Brain pericyte (primary cell): ENCODE results near the gene CALN1.
"Not testable (repeated sequence)": the region's sequence is repeated elsewhere in the genome, so short reads cannot be mapped to it uniquely, and the experiment has no call there.

Experiments
- DNase-seq: peaks from one replicate; pipeline ENCODE4 v3.0.0-alpha.2; 2012; ENCODE audit warnings: low read depth, low spot score

Gene CALN1

DNA sequence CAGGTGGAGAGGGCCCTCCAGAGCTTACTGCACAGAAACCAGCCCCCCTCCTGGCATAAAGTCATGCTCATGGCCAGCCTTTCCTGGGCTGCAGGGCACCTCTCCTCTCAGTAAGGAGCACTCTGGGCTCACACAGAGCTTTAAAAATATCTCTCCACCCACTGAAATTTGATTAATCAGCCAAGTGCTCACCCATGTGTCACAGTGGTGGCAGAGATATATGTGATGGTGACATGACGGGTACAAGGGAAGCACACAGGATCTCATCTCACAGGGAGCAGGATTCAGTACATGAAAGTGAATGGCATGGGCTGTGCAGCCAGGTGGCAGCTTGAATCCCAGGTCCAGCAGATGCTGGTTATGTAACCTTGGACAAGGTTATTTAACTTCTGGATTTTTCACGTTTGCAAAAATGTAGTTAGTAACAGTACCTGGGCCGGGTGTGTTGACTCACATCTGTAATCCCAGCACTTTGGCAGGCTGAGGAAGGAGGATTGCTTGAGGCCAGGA is 144.8 kb downstream of the CALN1 start:
- no peak for DNase-seq

DNA sequence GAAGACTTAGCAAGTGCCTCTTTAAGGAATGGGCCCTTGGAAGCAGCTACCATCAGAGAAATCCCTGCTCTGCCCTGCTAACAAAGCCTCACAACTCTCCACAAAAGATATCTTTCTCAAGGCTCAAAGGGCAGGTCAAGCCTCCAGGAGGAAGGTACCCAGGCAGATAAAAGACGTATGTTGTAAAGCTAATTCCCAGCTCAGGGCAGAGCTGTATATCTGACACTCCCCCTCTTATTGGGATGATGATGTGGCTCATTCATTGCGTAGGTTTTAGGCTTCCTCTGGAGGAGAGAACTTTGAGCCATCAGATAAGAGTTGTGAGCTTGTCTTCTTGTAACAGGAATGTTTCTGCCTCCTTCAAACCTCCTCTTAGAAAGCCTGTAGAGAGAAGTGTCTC is 145.4 kb downstream of the CALN1 start:
- no peak for DNase-seq

DNA sequence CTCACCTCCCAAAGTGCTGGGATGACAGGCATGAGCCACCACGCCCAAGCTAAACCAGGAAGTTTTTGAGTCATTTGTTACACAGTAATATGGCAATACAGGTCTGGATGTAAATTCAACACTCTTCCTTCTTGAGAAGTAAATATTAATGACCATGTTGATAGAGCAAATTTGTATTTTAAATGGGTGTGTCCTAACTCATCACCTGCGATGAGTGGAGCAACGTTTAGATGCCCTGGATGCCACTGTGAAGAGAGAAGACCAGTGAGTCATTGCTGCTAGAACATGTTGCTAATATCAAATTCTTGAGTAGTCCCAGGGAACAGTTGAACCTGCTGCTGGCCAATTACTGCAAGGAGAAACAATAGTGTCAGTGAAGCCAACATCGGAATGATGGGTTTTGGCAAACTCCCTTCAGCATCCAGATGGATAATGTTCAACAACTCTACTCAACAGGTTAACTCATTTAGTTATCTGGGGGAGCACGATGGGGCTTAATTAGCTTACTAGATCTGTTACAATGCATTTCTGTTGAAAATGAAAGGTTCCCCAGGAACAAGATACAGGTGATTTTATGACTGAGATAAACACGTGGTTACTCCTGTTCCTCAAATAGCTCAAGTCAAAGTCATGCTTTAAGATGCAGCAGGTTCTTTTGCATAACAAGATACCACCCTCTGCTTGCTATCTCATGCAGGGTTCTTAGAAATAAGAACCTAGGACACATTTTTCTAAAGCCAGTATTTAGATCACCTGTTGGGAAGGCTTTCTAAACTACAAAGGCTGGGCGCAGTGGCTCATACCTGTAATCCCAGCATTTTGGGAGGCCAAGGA is 146.8 kb downstream of the CALN1 start:
- DNase-seq, result no peak

DNA sequence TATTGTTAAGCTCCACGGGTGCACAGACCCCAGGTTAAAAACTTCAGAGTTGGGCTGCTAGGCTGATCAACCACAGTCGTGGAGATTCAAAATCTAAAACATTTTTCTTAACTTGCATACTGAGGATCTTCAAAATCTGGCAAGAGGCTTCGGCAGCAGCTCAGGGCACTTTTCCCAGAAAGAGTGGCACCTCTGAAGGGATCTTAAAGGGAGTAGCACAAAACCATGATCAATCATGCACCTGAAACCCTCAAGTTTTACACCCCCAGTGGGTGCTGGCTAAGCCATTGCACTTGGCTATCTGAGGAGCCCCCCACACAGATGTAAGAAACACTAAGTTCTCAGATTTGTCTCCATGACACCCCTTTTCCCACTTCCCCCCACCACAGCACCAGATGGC is 151.7 kb downstream of the CALN1 start:
- no peak for DNase-seq

- DNase-seq, result no peak
These were observed 154.1 kb downstream of the CALN1 start for GRCh38 chr7:72258074-72258473.

GRCh38 chr7:72254455-72254854 is 157.7 kb downstream of the CALN1 start:
- no peak for DNase-seq

DNA sequence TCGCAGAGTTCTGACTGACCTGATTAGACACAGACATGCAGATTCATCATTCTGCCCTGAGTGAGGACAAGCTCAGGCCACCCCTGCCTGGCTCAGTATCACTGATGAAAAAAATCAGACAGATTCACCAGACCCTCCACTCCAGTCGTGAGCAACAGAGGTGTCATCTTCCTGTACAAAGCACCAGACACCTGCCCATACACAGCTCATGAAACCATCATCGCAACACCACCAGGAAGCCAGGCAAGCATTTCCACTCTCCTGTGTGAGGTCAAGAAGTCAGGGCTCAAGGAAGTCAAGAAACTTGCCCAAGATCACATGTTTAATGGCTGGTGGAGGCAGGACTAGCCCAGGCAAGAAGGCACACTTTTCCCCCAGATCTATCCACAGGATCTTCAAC is 163.0 kb downstream of the CALN1 start:
- DNase-seq, result no peak

- no peak for DNase-seq
These were observed 167.2 kb downstream of the CALN1 start for GRCh38 chr7:72244826-72245398.

DNA sequence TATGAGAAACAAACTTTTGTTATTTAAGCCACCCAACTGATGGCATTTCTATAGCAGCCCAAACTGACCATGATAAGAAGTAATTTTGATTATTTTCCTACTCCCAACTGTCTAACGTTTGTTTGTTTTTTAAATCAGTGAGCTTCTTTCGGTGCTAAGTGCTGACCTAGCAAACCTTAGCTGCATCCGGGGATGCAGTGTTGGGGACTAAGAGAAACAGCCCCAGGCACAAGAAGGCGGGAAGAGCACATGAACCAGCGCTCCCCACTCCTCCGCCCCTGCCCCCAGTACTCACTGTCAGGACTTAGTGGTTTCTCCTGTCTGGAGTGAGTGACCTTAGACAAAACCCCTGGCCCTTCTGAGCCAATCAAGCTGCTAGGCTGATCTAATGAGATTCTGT is 168.8 kb downstream of the CALN1 start:
- no peak for DNase-seq

GRCh38 chr7:72235351-72235750 is 176.8 kb downstream of the CALN1 start:
- no peak for DNase-seq

DNA sequence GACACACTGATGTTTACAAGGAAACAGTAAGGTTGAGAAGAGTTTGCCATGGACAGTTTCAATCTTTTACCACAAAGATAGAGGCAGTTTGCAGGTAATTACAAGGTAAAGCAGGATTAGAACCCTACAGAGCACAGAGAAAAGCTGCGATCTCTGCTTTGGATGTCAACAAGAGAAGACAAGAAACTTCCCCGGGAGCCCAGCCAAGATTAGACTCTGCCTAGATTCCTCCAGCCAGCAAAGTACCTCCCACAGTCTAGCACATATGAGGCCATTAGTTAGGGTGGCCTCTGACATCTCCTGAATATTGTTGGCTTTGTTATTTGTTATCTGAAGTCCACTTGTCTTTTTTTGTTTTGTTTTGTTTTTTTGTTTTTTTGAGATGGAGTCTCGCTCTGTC is 178.1 kb downstream of the CALN1 start:
- no peak for DNase-seq

DNA sequence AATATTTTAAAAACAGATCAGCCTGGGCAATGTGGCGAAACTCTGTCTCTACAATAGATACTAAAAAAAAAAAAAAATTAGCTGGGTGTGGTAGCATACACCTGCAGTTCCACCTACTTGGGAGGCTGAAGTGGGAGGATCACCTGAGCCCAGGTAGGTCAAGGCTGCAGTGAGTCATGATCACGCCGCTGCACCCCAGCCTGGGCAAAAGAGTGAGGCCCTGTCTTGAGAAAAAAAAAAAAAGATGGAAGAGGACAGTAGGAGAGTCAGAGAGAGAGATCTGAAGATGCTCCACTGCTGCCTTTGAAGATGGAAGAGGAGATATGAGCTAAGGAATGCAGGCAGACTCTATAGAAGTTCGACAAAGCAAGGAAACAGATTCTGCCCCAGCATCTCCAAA is 181.9 kb downstream of the CALN1 start:
- DNase-seq, result no peak

DNA sequence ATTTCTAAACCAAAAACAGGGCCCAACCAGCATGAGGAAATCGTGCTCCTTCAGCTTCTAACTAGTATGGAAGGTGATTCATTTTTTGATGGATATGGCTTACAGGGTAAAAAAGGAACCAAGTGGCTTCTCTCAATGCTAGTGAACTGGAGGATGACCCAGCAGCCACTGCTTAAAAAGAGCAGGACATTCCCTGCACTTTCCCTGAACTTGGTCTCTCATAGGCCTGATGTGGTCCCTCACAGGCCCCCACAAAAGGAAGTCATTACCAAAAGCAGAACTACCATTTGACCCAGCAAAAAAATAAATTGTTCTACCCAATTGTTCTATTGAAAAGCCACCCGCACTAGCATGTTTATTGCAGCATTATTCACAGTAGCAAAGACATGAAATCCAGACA is 188.8 kb downstream of the CALN1 start:
- no peak for DNase-seq

- DNase-seq, result no peak
These were observed 190.0 kb downstream of the CALN1 start for GRCh38 chr7:72222136-72222535.

DNA sequence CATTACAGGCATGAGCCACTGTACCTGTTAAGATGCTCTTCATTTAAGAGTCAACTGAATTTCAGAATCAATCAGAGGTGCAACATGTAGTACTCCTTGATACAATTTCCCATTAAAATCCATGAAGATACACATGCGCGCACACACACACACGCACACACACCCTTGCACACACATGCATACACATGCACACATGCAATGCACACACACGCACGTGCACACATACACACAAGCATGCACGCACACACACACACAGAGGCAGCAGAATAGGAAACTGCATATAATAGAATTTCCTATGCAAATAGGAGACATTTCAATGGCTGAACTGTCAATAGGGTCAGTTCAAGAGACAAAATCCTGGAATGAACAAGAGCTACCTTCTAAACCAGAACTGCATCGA is 192.6 kb downstream of the CALN1 start:
- DNase-seq, result no peak

DNA sequence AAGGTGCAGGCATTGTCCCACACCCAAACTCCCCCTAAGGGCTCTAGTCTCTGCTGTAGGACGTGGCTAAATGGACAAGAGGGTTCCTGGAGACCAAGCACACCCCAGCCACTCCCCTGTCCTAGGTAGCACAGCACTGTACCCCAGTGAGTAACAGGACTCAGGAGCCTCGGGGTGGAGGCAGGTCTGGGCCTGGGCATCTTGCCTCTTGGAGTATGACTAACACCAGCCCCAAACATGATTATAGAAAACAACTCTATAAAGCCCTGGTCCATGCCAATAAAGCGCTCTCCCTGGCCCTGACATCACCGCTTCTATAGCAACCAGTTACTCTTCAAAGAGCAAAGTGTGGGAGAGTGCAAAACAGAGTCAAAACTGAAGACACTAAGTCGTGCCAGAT is 195.0 kb downstream of the CALN1 start:
- DNase-seq, result no peak

- no peak for DNase-seq
These were observed 198.4 kb downstream of the CALN1 start for GRCh38 chr7:72213769-72214168.

- no peak for DNase-seq
These were observed 199.1 kb downstream of the CALN1 start for GRCh38 chr7:72213081-72213480.

DNA sequence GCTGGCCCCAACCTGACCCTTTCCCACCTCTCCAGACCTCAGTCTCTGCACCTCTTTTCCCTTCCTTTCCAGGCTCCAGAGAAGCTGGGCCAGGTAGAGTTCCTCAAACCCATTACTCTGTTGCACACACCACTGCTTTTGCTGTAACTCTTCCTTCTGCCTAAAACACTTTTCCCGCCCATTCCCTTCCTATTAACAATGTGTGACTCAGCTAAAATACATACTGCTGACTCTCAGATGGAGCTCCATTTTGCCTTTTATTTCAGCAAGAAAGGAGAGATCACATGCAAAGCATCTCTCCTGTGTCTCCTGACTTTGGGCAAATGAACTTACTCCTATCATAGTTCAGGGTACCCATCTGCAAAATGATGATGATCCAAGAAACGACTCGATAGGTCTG is 201.0 kb downstream of the CALN1 start:
- no peak for DNase-seq

- DNase-seq, result not testable (repeated sequence)
These were observed 203.1 kb downstream of the CALN1 start for GRCh38 chr7:72209006-72209405.

DNA sequence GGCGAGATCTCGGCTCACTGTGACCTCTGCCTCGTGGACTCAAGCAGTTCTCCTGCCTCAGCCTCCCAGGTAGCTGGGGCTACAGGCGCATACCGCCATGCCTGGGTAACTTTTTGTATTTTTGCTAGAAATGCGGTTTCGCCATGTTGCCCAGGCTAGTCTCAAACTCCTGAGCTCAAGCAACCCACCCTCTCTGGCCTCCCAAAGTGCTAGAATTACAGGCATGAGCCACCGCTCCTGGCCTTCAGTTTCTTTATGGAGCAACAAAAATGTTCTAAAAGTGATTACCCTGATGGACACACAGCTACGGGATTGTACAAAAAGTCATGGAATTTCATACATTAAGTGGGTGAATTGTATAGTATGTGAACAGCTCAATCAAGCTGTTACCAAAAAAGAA is 216.0 kb downstream of the CALN1 start:
- no peak for DNase-seq

- DNase-seq, result no peak
These were observed 221.2 kb downstream of the CALN1 start for GRCh38 chr7:72190919-72191318.

DNA sequence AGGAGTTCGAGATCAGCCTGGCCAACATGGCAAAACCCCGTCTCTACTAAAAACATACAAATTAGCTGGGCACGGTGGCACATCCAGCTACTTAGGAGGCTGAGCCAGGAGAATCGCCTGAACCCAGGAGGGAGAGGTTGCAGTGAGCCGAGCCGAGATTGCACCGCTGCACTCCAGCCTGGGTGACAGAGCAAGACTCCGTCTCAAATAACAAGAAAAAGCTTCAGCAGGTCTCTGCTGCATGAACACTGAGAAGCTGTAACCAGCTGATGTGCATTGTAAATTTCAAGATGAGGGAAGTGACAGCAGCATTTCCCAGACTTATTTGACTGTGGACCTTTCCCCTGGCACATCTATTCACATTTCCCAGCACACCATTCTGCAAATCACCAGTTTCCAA is 222.0 kb downstream of the CALN1 start:
- DNase-seq, result no peak
